Mesendoderm (in vitro differentiated cells): Measurements from ENCODE around the gene CCIN.

Experiments
- DNase-seq: peaks from one replicate; pipeline ENCODE4 v3.0.0; 2013
- H2AK5ac ChIP-seq: 2 replicates; pipeline ENCODE4 v1.6.1; 2013; ENCODE audit warnings: low read length, inconsistent platforms
- H2BK120ac ChIP-seq: 2 replicates; pipeline ENCODE4 v1.6.1; 2013; ENCODE audit warnings: low read depth, mild to moderate bottlenecking, low read length, moderate library complexity, mixed read lengths
- H2BK15ac ChIP-seq: replicated peaks from 2 replicates; pipeline ENCODE4 v1.6.1; 2013; ENCODE audit warnings: low read depth, mild to moderate bottlenecking, moderate library complexity
- H2BK5ac ChIP-seq: 2 replicates; pipeline ENCODE4 v1.6.1; 2013; ENCODE audit warnings: low read length, inconsistent platforms
- H3K18ac ChIP-seq: 2 replicates; pipeline ENCODE4 v1.6.1; 2013; ENCODE audit warnings: mild to moderate bottlenecking, low read length, mixed read lengths
- H3K23ac ChIP-seq: one replicate; pipeline ENCODE4 v1.6.1; 2013; ENCODE audit warnings: low read length
- H3K27ac ChIP-seq: 2 replicates; pipeline ENCODE4 v1.5.1; 2013; ENCODE audit warnings: low read depth, mild to moderate bottlenecking, inconsistent platforms, low read length, moderate library complexity
- H3K27me3 ChIP-seq: 2 replicates; pipeline ENCODE4 v1.6.1; 2013; ENCODE audit warnings: low read length, control low read depth, mild to moderate bottlenecking, inconsistent platforms; ENCODE audit not compliant: insufficient read depth, poor library complexity
- H3K36me3 ChIP-seq: 2 replicates; pipeline ENCODE4 v1.6.1; 2013; ENCODE audit warnings: low read length, inconsistent platforms; ENCODE audit not compliant: control insufficient read depth, insufficient read depth
- H3K4ac ChIP-seq: one replicate; pipeline ENCODE4 v1.6.1; 2013; ENCODE audit warnings: low read depth, mild to moderate bottlenecking, low read length, moderate library complexity
- H3K4me1 ChIP-seq: 2 replicates; pipeline ENCODE4 v1.6.1; 2013; ENCODE audit warnings: low read depth, low read length, inconsistent platforms; ENCODE audit not compliant: control insufficient read depth
- H3K4me2 ChIP-seq: 2 replicates; pipeline ENCODE4 v1.6.1; 2013; ENCODE audit warnings: low read length
- H3K4me3 ChIP-seq: 2 replicates; pipeline ENCODE4 v1.5.1; 2013; ENCODE audit warnings: mild to moderate bottlenecking, low read length
- H3K56ac ChIP-seq: one replicate; pipeline ENCODE4 v1.6.1; 2013; ENCODE audit warnings: low read length
- H3K79me1 ChIP-seq: 2 replicates; pipeline ENCODE4 v1.6.1; 2013; ENCODE audit warnings: low read length, inconsistent platforms
- H3K79me2 ChIP-seq: 2 replicates; pipeline ENCODE4 v1.6.1; 2013; ENCODE audit warnings: mild to moderate bottlenecking, low read length; ENCODE audit not compliant: control insufficient read depth, insufficient read depth
- H3K9ac ChIP-seq: 2 replicates; pipeline ENCODE4 v1.6.1; 2013; ENCODE audit warnings: low read length, inconsistent platforms
- H4K5ac ChIP-seq: one replicate; pipeline ENCODE4 v1.6.1; 2013; ENCODE audit warnings: low read length
- H4K8ac ChIP-seq: one replicate; pipeline ENCODE4 v1.6.1; 2013; ENCODE audit warnings: low read depth, mild to moderate bottlenecking, control low read depth, low read length, moderate library complexity
- WGBS: extraction: QIAGEN DNeasy Blood & Tissue Kit; methylation state at CpG from one replicate; pipeline ENCODE4 v1.1.7; 2013; ENCODE audit warnings: low lambda C conversion rate, missing lambda C conversion rate; ENCODE audit not compliant: insufficient coverage; ENCODE audit errors: extremely low coverage; 5-methylcytosine and 5-hydroxymethylcytosine counted together

Gene CCIN

GRCh38 chr9:36192196-36192595 lies 23.0 kb downstream of the CCIN start:
- Histone ChIP-seq H3K4me2 (peak overlapping the region; percentile 39), H3K4me1 (peaks cover 21% of the 10 kb centered on the region), H2BK120ac (no peak overlapping the region), H4K8ac (no peak overlapping the region), H3K36me3 (peaks cover 2% of the 10 kb centered on the region), H3K27me3 (no peaks in the 10 kb centered on the region), H3K23ac (no peak overlapping the region), H3K79me2 (peaks cover 43% of the 10 kb centered on the region), H3K27ac (no peak overlapping the region), H2BK5ac (no peak overlapping the region), H3K79me1 (peaks cover 14% of the 10 kb centered on the region), H3K4me3 (peak overlapping the region; percentile 9), H4K5ac (no peak overlapping the region), H3K56ac (peak overlapping the region; percentile 90), H2BK15ac (no peak overlapping the region), H3K4ac (no peak overlapping the region), H2AK5ac (no peak overlapping the region), H3K18ac (no peak overlapping the region), H3K9ac (peak overlapping the region; percentile 90)
- no CpG with 5 or more reads among the region's 4 CpGs for WGBS
- peak; percentile 21 for DNase-seq

GRCh38 chr9:36193023-36193422 lies 23.8 kb downstream of the CCIN start:
- H2BK5ac ChIP-seq: no peak overlapping the region
- peaks cover 2% of the 10 kb centered on the region for H3K36me3 ChIP-seq
- H3K4me3 ChIP-seq: no peak overlapping the region
- H3K27me3 ChIP-seq: no peaks in the 10 kb centered on the region
- no peak overlapping the region for H3K18ac ChIP-seq
- no peak overlapping the region for H2AK5ac ChIP-seq
- peak overlapping the region; percentile 47 for H3K4me2 ChIP-seq
- no peak overlapping the region for H4K8ac ChIP-seq
- peaks cover 45% of the 10 kb centered on the region for H3K79me2 ChIP-seq
- DNase-seq: no peak
- WGBS: no CpG with 5 or more reads among the region's 3 CpGs
- H3K23ac ChIP-seq: no peak overlapping the region
- H3K4me1 ChIP-seq: peaks cover 14% of the 10 kb centered on the region
- H3K9ac ChIP-seq: peak overlapping the region; percentile 23
- H3K56ac ChIP-seq: peak overlapping the region; percentile 8
- no peak overlapping the region for H3K4ac ChIP-seq
- H2BK15ac ChIP-seq: no peak overlapping the region
- no peak overlapping the region for H2BK120ac ChIP-seq
- peaks cover 16% of the 10 kb centered on the region for H3K79me1 ChIP-seq
- no peak overlapping the region for H4K5ac ChIP-seq
- H3K27ac ChIP-seq: no peak overlapping the region

GRCh38 chr9:36194326-36195000 lies 25.3 kb downstream of the CCIN start:
- Histone ChIP-seq H3K4ac (no peak overlapping the region), H3K36me3 (peaks cover 3% of the 10 kb centered on the region), H4K8ac (no peak overlapping the region), H3K18ac (no peak overlapping the region), H3K79me2 (peaks cover 45% of the 10 kb centered on the region), H3K9ac (no peak overlapping the region), H3K4me3 (no peak overlapping the region), H3K4me2 (no peak overlapping the region), H3K27ac (no peak overlapping the region), H3K79me1 (peaks cover 16% of the 10 kb centered on the region), H2BK5ac (no peak overlapping the region), H3K27me3 (no peaks in the 10 kb centered on the region), H2BK15ac (no peak overlapping the region), H2BK120ac (no peak overlapping the region), H3K23ac (no peak overlapping the region), H2AK5ac (no peak overlapping the region), H3K4me1 (peaks cover 9% of the 10 kb centered on the region), H4K5ac (no peak overlapping the region), H3K56ac (no peak overlapping the region)
- no peak for DNase-seq
- WGBS: no CpG with 5 or more reads among the region's 4 CpGs

- no peak overlapping the region for H3K4ac ChIP-seq
- H3K56ac ChIP-seq: no peak overlapping the region
- H2BK15ac ChIP-seq: no peak overlapping the region
- H3K4me1 ChIP-seq: no peaks in the 10 kb centered on the region
- peaks cover 22% of the 10 kb centered on the region for H3K36me3 ChIP-seq
- H3K27me3 ChIP-seq: no peaks in the 10 kb centered on the region
- no peak overlapping the region for H3K27ac ChIP-seq
- no peak overlapping the region for H2AK5ac ChIP-seq
- peak; percentile 76 for DNase-seq
- no peak overlapping the region for H3K4me3 ChIP-seq
- peaks cover 24% of the 10 kb centered on the region for H3K79me1 ChIP-seq
- peaks cover 29% of the 10 kb centered on the region for H3K79me2 ChIP-seq
- no peak overlapping the region for H3K23ac ChIP-seq
- no peak overlapping the region for H2BK5ac ChIP-seq
- WGBS: no CpG with 5 or more reads among the region's 11 CpGs
- H4K8ac ChIP-seq: no peak overlapping the region
- no peak overlapping the region for H3K9ac ChIP-seq
- no peak overlapping the region for H3K18ac ChIP-seq
- H4K5ac ChIP-seq: no peak overlapping the region
- no peak overlapping the region for H3K4me2 ChIP-seq
- no peak overlapping the region for H2BK120ac ChIP-seq
Measured at GRCh38 chr9:36204906-36205547, 35.8 kb downstream of the CCIN start.

- no peak overlapping the region for H2BK5ac ChIP-seq
- no peak overlapping the region for H3K23ac ChIP-seq
- no CpG with 5 or more reads among the region's 4 CpGs for WGBS
- H3K27me3 ChIP-seq: no peaks in the 10 kb centered on the region
- no peak overlapping the region for H3K4me3 ChIP-seq
- no peak overlapping the region for H3K9ac ChIP-seq
- H2BK120ac ChIP-seq: no peak overlapping the region
- H2AK5ac ChIP-seq: no peak overlapping the region
- H3K4ac ChIP-seq: no peak overlapping the region
- no peak overlapping the region for H3K56ac ChIP-seq
- H3K79me2 ChIP-seq: peaks cover 36% of the 10 kb centered on the region
- no peak overlapping the region for H4K8ac ChIP-seq
- no peak overlapping the region for H3K27ac ChIP-seq
- no peak overlapping the region for H2BK15ac ChIP-seq
- no peaks in the 10 kb centered on the region for H3K4me1 ChIP-seq
- H3K79me1 ChIP-seq: peaks cover 33% of the 10 kb centered on the region
- no peak overlapping the region for H4K5ac ChIP-seq
- H3K18ac ChIP-seq: no peak overlapping the region
- H3K4me2 ChIP-seq: no peak overlapping the region
- peak; percentile 15 for DNase-seq
- H3K36me3 ChIP-seq: peaks cover 26% of the 10 kb centered on the region
Measured at GRCh38 chr9:36207016-36207415, 37.8 kb downstream of the CCIN start.
